Gastroesophageal sphincter (tissue), 4 donors: ENCODE data around the gene CELA2A. TPM values are rescaled to one million over a fixed set of nuclear protein-coding genes. Genes with fewer than 3 reads are reported as not detected.
"Not testable (repeated sequence)": the region's sequence is repeated elsewhere in the genome, so short reads cannot be mapped to it uniquely, and the experiment has no call there.

Source experiments
- ATAC-seq: fragments of 150-250 bp; one replicate; pipeline ENCODE4 v1.9.1; 2016; ENCODE audit warnings: mild to moderate bottlenecking, moderate library complexity
- H3K27ac ChIP-seq, 4 donors: fragments of 200-600 bp; sonication (generic) in 3 of 4; 1 replicate in 3 of 4; 2 replicates in 1 of 4; pipeline ENCODE4 v1.5.1; 2016 to 2019
- H3K27me3 ChIP-seq: fragments of 200-600 bp; sonication (generic); one replicate; pipeline ENCODE4 v1.5.1; 2019
- H3K36me3 ChIP-seq, 2 donors: fragments of 200-600 bp; sonication (generic); one replicate each; pipeline ENCODE4 v1.5.1; 2019; ENCODE audit warnings: control low read depth in 1 of 2
- H3K4me1 ChIP-seq, 3 donors: fragments of 200-600 bp; sonication (generic); 1 replicate in 2 of 3; 2 replicates in 1 of 3; pipeline ENCODE4 v1.5.1; 2016 to 2019; ENCODE audit warnings: control low read depth in 2 of 3
- H3K4me3 ChIP-seq, 2 donors: fragments of 200-600 bp; sonication (generic); one replicate each; pipeline ENCODE4 v1.5.1; 2019; ENCODE audit warnings: mild to moderate bottlenecking in 1 of 2, moderate library complexity in 1 of 2
- H3K9me3 ChIP-seq, 3 donors: fragments of 200-600 bp; sonication (generic); one replicate each; pipeline ENCODE4 v1.5.1; 2017 to 2019; ENCODE audit warnings: control low read depth in 2 of 3
- CTCF ChIP-seq, 4 experiments: fragments of 200-600 bp in 2 of 4; fragments of 450-650 bp in 2 of 4; sonication (generic) in 1 of 4; IDR thresholded peaks; one replicate each; pipeline ENCODE4 v1.5.1; 2017 to 2019; ENCODE audit warnings: antibody characterized with exemption in 4 of 4, mild to moderate bottlenecking in 2 of 4, moderate library complexity in 2 of 4
- EP300 ChIP-seq: sonication (generic); formaldehyde crosslinking; IDR thresholded peaks from one replicate; pipeline ENCODE4 v1.6.1; 2017; ENCODE audit warnings: antibody characterized with exemption, mild to moderate bottlenecking
- POLR2A ChIP-seq, 2 donors: fragments of 450-650 bp; IDR thresholded peaks; one replicate each; pipeline ENCODE4 v1.6.1; 2017; ENCODE audit warnings: antibody characterized with exemption in 2 of 2, mild to moderate bottlenecking in 2 of 2, moderate library complexity in 1 of 2
- POLR2AphosphoS5 ChIP-seq: sonication (generic); formaldehyde crosslinking; IDR thresholded peaks from one replicate; pipeline ENCODE4 v1.6.1; 2017; ENCODE audit warnings: antibody characterized with exemption
- WGBS, 2 donors: methylation state at CpG; one replicate each; pipeline ENCODE4 v1.1.5; 2018; ENCODE audit warnings: low coverage in 1 of 2; 5-methylcytosine and 5-hydroxymethylcytosine counted together
- total RNA-seq, 4 donors: library from RNA; depleted of rRNA; stranded (reverse); fragments of >200 nt; gene quantifications; one replicate each; pipeline ENCODE4 v1.1.0, GENCODE V29; 2016

CELA2A gene
- total RNA-seq, 4 donors from 2014 or later, result not detected

- Histone ChIP-seq H3K36me3 (no peaks in the 10 kb centered on the region), H3K4me3 (no peak within 1 kb of the TSS), H3K27ac (no peak within 1 kb of the TSS), H3K9me3 (no peaks in the 10 kb centered on the region), H3K27me3 (no peaks in the 10 kb centered on the region), H3K4me1 (no peaks in the 10 kb centered on the region)
- ATAC-seq, result no peak
- WGBS, 2 donors, result 28 to 40% methylated on average over 2 to 5 of the region's 5 CpGs
- no peak for TF ChIP-seq POLR2AphosphoS5
- no peak for TF ChIP-seq POLR2A (IDR thresholded peaks at IDR 0.05)
- no peak for TF ChIP-seq CTCF (IDR thresholded peaks at IDR 0.05)
- TF ChIP-seq EP300, result no peak
Measured at GRCh38 chr1:15475752-15476314, 19.3 kb downstream of the CELA2A start, which contains the start of gene CELA2B. TSS of gene CELA2B (plus strand) at chr1:15476104. CDS start at chr1:15476126, 22 bp downstream.

- H3K4me1 ChIP-seq, result no peaks in the 10 kb centered on the region
- no peaks in the 10 kb centered on the region for H3K27me3 ChIP-seq
- ATAC-seq, result no peak
- 89 to 92% methylated on average over 1 to 3 of the region's 3 CpGs for WGBS, 2 donors
- no peaks in the 10 kb centered on the region for H3K9me3 ChIP-seq
- TF ChIP-seq POLR2A (IDR thresholded peaks at IDR 0.05) (no peak), CTCF (IDR thresholded peaks at IDR 0.05) (no peak), EP300 (no peak), POLR2AphosphoS5 (no peak)
- no peak overlapping the region for H3K27ac ChIP-seq
- H3K4me3 ChIP-seq, result no peak overlapping the region
- no peaks in the 10 kb centered on the region for H3K36me3 ChIP-seq
Measured at GRCh38 chr1:15476927-15477326, 20.4 kb downstream of the CELA2A start.

GRCh38 chr1:15477646-15478212, 21.2 kb downstream of the CELA2A start:
- ATAC-seq, result no peak
- H3K27ac ChIP-seq, result no peak overlapping the region
- no peaks in the 10 kb centered on the region for H3K27me3 ChIP-seq
- TF ChIP-seq POLR2AphosphoS5 (no peak), POLR2A (IDR thresholded peaks at IDR 0.05) (no peak), EP300 (no peak), CTCF (IDR thresholded peaks at IDR 0.05) (no peak)
- no peaks in the 10 kb centered on the region for H3K9me3 ChIP-seq
- no peak overlapping the region for H3K4me3 ChIP-seq
- 88 to 93% methylated on average over 3 to 5 of the region's 5 CpGs for WGBS, 2 donors
- no peaks in the 10 kb centered on the region for H3K36me3 ChIP-seq
- no peaks in the 10 kb centered on the region for H3K4me1 ChIP-seq

- peaks cover 0 to 9% of the 10 kb centered on the region in 2 donors for H3K36me3 ChIP-seq
- H3K4me3 ChIP-seq, result no peak overlapping the region
- no peak overlapping the region for H3K27ac ChIP-seq
- no peak for TF ChIP-seq EP300
- TF ChIP-seq POLR2AphosphoS5, result no peak
- no peak for TF ChIP-seq POLR2A (IDR thresholded peaks at IDR 0.05)
- no peak for TF ChIP-seq CTCF (IDR thresholded peaks at IDR 0.05)
- no peaks in the 10 kb centered on the region for H3K9me3 ChIP-seq
- no peaks in the 10 kb centered on the region for H3K4me1 ChIP-seq
- ATAC-seq, result no peak
- H3K27me3 ChIP-seq, result no peaks in the 10 kb centered on the region
- 87 to 94% methylated on average over 8 to 10 of the region's 11 CpGs for WGBS, 2 donors
Measured at GRCh38 chr1:15479654-15480347, 23.3 kb downstream of the CELA2A start.

GRCh38 chr1:15482455-15482854, 25.9 kb downstream of the CELA2A start:
- not testable (repeated sequence) for H3K4me3 ChIP-seq, H3K4me1 ChIP-seq, ATAC-seq, H3K9me3 ChIP-seq, H3K27me3 ChIP-seq, H3K27ac ChIP-seq
- WGBS, 2 donors, result 87 to 94% methylated on average over 3 of the region's 6 CpGs
- H3K36me3 ChIP-seq, result peaks cover 0 to 27% of the 10 kb centered on the region in 2 donors

GRCh38 chr1:15482983-15483543, 26.5 kb downstream of the CELA2A start:
- H3K36me3 ChIP-seq, result peaks cover 0 to 27% of the 10 kb centered on the region in 2 donors
- ATAC-seq, H3K27me3 ChIP-seq, H3K9me3 ChIP-seq, H3K4me3 ChIP-seq, H3K4me1 ChIP-seq, H3K27ac ChIP-seq: not testable (repeated sequence)
- 58 to 80% methylated on average over 2 to 4 of the region's 16 CpGs for WGBS, 2 donors
